ENCODE measurements around the gene ZNF343.
"Not testable (repeated sequence)": the region's sequence is repeated elsewhere in the genome, so short reads cannot be mapped to it uniquely, and the experiment has no call there.

The ZNF343 gene

GRCh38 chr20:2521369-2522305 lies 12.9 kb upstream of the ZNF343 start:
- DNase-seq (ENCODE audit: low read depth in 2 of 2): no peak

- DNase-seq (ENCODE audit: low read depth in 2 of 2): no peak
These were observed 11.9 kb upstream of the ZNF343 start for GRCh38 chr20:2520617-2521016.

GRCh38 chr20:2519115-2519809 lies 10.5 kb upstream of the ZNF343 start:
- DNase-seq (ENCODE audit: low read depth in 2 of 2): peak; percentile 87 to 89

- no peak for DNase-seq (ENCODE audit: low read depth in 2 of 2)
These were observed 9.8 kb upstream of the ZNF343 start for GRCh38 chr20:2518558-2518957.

- no peak for DNase-seq (ENCODE audit: low read depth in 2 of 2)
These were observed 9.4 kb upstream of the ZNF343 start for GRCh38 chr20:2518096-2518495.

GRCh38 chr20:2516399-2516798 lies 7.7 kb upstream of the ZNF343 start:
- DNase-seq (ENCODE audit: low read depth in 2 of 2): no peak

- no peak for DNase-seq (ENCODE audit: low read depth in 2 of 2)
These were observed 6.5 kb upstream of the ZNF343 start for GRCh38 chr20:2515203-2515602.

GRCh38 chr20:2509794-2510193 lies 1.1 kb upstream of the ZNF343 start:
- DNase-seq (ENCODE audit: low read depth in 2 of 2): no peak

GRCh38 chr20:2509468-2509781 lies 710 bp upstream of the ZNF343 start:
- DNase-seq (ENCODE audit: low read depth in 2 of 2): no peak

GRCh38 chr20:2507875-2508630 lies 662 bp downstream of the ZNF343 start:
- no peak for DNase-seq (ENCODE audit: low read depth in 2 of 2)

GRCh38 chr20:2507464-2507863 lies 1.3 kb downstream of the ZNF343 start:
- DNase-seq (ENCODE audit: low read depth in 2 of 2): no peak

GRCh38 chr20:2506426-2506825 lies 2.3 kb downstream of the ZNF343 start:
- not testable (repeated sequence) for DNase-seq (ENCODE audit: low read depth in 2 of 2)

- not testable (repeated sequence) for DNase-seq (ENCODE audit: low read depth in 2 of 2)
These were observed 3.9 kb downstream of the ZNF343 start for GRCh38 chr20:2504803-2505202.

GRCh38 chr20:2502808-2503384 lies 5.8 kb downstream of the ZNF343 start:
- DNase-seq (ENCODE audit: low read depth in 2 of 2): not testable (repeated sequence)

GRCh38 chr20:2485661-2486060 lies 23.1 kb downstream of the ZNF343 start:
- no peak for DNase-seq (ENCODE audit: low read depth in 2 of 2)

GRCh38 chr20:2485080-2485479 lies 23.6 kb downstream of the ZNF343 start:
- DNase-seq (ENCODE audit: low read depth in 2 of 2): no peak

GRCh38 chr20:2483504-2483903 lies 25.2 kb downstream of the ZNF343 start:
- no peak for DNase-seq (ENCODE audit: low read depth in 2 of 2)

GRCh38 chr20:2480381-2480780 lies 28.3 kb downstream of the ZNF343 start:
- DNase-seq (ENCODE audit: low read depth in 2 of 2): no peak

GRCh38 chr20:2476742-2477615 lies 31.7 kb downstream of the ZNF343 start:
- no peak for DNase-seq (ENCODE audit: low read depth in 2 of 2)

GRCh38 chr20:2475850-2476741 lies 32.6 kb downstream of the ZNF343 start:
- no peak for DNase-seq (ENCODE audit: low read depth in 2 of 2)

Measured in fibroblast of skin of left quadriceps (primary cell).